ENCODE results near the gene PPP1R9B. TPM values are rescaled to one million over a fixed set of nuclear protein-coding genes. Genes with fewer than 3 reads are reported as not detected.

Gene PPP1R9B
- total and polyA plus RNA-seq, 4 donors = 0.90 to 26.1 (median 7.1) TPM

DNA sequence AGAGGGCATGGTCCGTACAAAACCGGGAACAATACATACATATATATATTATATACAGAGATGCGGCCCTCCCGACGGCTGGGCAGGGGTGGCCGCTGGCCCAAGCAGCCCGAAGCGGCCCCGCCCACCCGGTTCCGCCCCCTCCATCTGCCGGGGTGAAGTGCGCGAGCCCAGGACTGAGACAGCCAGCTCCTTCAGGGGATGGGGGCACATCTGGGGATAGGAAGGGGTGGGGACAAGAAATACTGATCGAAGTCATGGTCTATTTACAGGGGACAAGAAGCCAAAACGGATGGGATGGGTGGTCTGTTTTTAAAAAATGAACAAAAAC is 16.7 kb downstream of the PPP1R9B start:
- no peaks in the 10 kb centered on the region for H3K9me3 ChIP-seq (ENCODE audit: control insufficient read depth in 4 of 4, low read length in 3 of 4)
- H3K4me1 ChIP-seq (ENCODE audit: control insufficient read depth in 4 of 4, insufficient read depth in 4 of 4, low read length in 3 of 4) = peaks cover 0 to 5% (median 3%) of the 10 kb centered on the region in 4 donors
- H3K27me3 ChIP-seq (ENCODE audit: control insufficient read depth in 4 of 4, insufficient read depth in 4 of 4, low read length in 3 of 4) = no peaks in the 10 kb centered on the region
- no peak overlapping the region for H3K9ac ChIP-seq (ENCODE audit: low read depth in 1 of 2, low read length in 2 of 2)
- H3K27ac ChIP-seq (ENCODE audit: low read depth in 1 of 2, low read length in 2 of 2) = no peak overlapping the region
- DNase-seq (ENCODE audit: low spot score) = no peak
- TF ChIP-seq GABPA (IDR thresholded peaks at IDR 0.05 in 1 of 2, conservative IDR thresholded peaks at IDR 0.05 in 1 of 2) = no peak
- H3K36me3 ChIP-seq (ENCODE audit: control insufficient read depth in 4 of 4, insufficient read depth in 3 of 4, low read depth in 1 of 4, low read length in 3 of 4) = peaks cover 5 to 24% (median 14%) of the 10 kb centered on the region in 4 donors
- H3K4me3 ChIP-seq (ENCODE audit: low read depth in 1 of 3, low read length in 3 of 3) = no peak overlapping the region
- 57% methylated on average over 16 of the region's 16 CpGs for WGBS

- DNase-seq (ENCODE audit: low spot score) = no peak
- no peak overlapping the region for H3K9ac ChIP-seq (ENCODE audit: low read depth in 1 of 2, low read length in 2 of 2)
- TF ChIP-seq, protein P1, sequence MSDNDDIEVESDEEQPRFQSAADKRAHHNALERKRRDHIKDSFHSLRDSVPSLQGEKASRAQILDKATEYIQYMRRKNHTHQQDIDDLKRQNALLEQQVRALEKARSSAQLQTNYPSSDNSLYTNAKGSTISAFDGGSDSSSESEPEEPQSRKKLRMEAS (IDR thresholded peaks at IDR 0.05) = no peak
- TF ChIP-seq HNF4A (conservative IDR thresholded peaks at IDR 0.05) (peak in 1 of 2 donors; percentile 14), RXRA (IDR thresholded peaks at IDR 0.05) (peak in 1 of 2 donors; percentile 45)
- H3K4me1 ChIP-seq (ENCODE audit: control insufficient read depth in 4 of 4, insufficient read depth in 4 of 4, low read length in 3 of 4) = peaks cover 0 to 5% (median 3%) of the 10 kb centered on the region in 4 donors
- no peaks in the 10 kb centered on the region for H3K9me3 ChIP-seq (ENCODE audit: control insufficient read depth in 4 of 4, low read length in 3 of 4)
- no peaks in the 10 kb centered on the region for H3K27me3 ChIP-seq (ENCODE audit: control insufficient read depth in 4 of 4, insufficient read depth in 4 of 4, low read length in 3 of 4)
- H3K4me3 ChIP-seq (ENCODE audit: low read depth in 1 of 3, low read length in 3 of 3) = no peak overlapping the region
- 60% methylated on average over 7 of the region's 7 CpGs for WGBS
- H3K36me3 ChIP-seq (ENCODE audit: control insufficient read depth in 4 of 4, insufficient read depth in 3 of 4, low read depth in 1 of 4, low read length in 3 of 4) = peaks cover 4 to 19% (median 9%) of the 10 kb centered on the region in 4 donors
- no peak overlapping the region for H3K27ac ChIP-seq (ENCODE audit: low read depth in 1 of 2, low read length in 2 of 2)
Measured at GRCh38 chr17:50133028-50133768, 17.3 kb downstream of the PPP1R9B start.

GRCh38 chr17:50132104-50132794 is 18.2 kb downstream of the PPP1R9B start:
- TF ChIP-seq RAD21 (IDR thresholded peaks at IDR 0.05) = no peak
- TF ChIP-seq REST (IDR thresholded peaks at IDR 0.05) = no peak
- TF ChIP-seq SP1 (IDR thresholded peaks at IDR 0.05) = no peak
- TF ChIP-seq RXRA (IDR thresholded peaks at IDR 0.05) = no peak
- TF ChIP-seq TAF1 (conservative IDR thresholded peaks at IDR 0.05) = no peak
- TF ChIP-seq FOXA2 (IDR thresholded peaks at IDR 0.05) = no peak

More at GRCh38 chr17:50132104-50132794, 18.2 kb downstream of the PPP1R9B start:
- peaks cover 2 to 17% (median 6%) of the 10 kb centered on the region in 4 donors for H3K36me3 ChIP-seq (ENCODE audit: control insufficient read depth in 4 of 4, insufficient read depth in 3 of 4, low read depth in 1 of 4, low read length in 3 of 4)
- DNase-seq (ENCODE audit: low spot score) = no peak
- H3K27me3 ChIP-seq (ENCODE audit: control insufficient read depth in 4 of 4, insufficient read depth in 4 of 4, low read length in 3 of 4) = peaks cover 0 to 6% (median 0%) of the 10 kb centered on the region in 4 donors
- 91% methylated on average over 6 of the region's 6 CpGs for WGBS
- no peak overlapping the region for H3K9ac ChIP-seq (ENCODE audit: low read depth in 1 of 2, low read length in 2 of 2)
- no peak overlapping the region for H3K27ac ChIP-seq (ENCODE audit: low read depth in 1 of 2, low read length in 2 of 2)
- H3K9me3 ChIP-seq (ENCODE audit: control insufficient read depth in 4 of 4, low read length in 3 of 4) = no peaks in the 10 kb centered on the region
- H3K4me3 ChIP-seq (ENCODE audit: low read depth in 1 of 3, low read length in 3 of 3) = no peak overlapping the region
- peaks cover 0 to 5% (median 3%) of the 10 kb centered on the region in 4 donors for H3K4me1 ChIP-seq (ENCODE audit: control insufficient read depth in 4 of 4, insufficient read depth in 4 of 4, low read length in 3 of 4)

Measured in liver (tissue), 9 donors.